Measurements from ENCODE around the gene EBLN2.

EBLN2 gene

DNA sequence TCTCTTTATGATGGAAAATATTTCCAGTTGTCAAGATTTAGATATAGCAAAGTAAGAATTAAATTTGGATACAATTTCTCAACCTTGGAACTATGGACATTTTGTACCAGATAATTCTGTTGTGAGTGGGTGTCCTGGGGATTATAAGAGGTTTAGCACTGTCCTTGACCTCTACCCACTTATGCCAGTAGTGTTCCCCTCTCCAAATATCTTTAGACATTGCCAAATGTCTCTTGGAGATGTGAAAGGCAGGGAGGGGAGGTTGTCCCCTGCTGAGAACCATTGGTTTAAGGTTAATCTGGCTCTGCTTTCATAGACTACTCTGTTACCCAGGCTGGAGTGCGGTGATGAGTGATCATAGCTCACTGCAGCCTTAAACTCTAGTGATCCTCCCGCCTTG, at the start of gene EBLN2:
Gene EBLN2 (plus strand): TSS at position 244 of the 400 bp plus-strand sequence. CDS start 423 bp downstream, outside the sequence.
- Histone ChIP-seq H3K4me3 (ENCODE audit: low read depth in 1 of 2, low read length in 1 of 2) (no peak within 1 kb of the TSS), H3K27ac (no peak within 1 kb of the TSS), H3K36me3 (peaks cover 51% of the 10 kb centered on the region), H3K4me1 (ENCODE audit: control insufficient read depth in 1 of 2, insufficient read depth in 1 of 2, low read depth in 1 of 2, low read length in 1 of 2) (peaks cover 0 to 6% of the 10 kb centered on the region in 2 experiments), H3K9me3 (no peaks in the 10 kb centered on the region), H3K27me3 (no peaks in the 10 kb centered on the region)
- TF ChIP-seq CTCF (IDR thresholded peaks at IDR 0.05), result no peak

DNA sequence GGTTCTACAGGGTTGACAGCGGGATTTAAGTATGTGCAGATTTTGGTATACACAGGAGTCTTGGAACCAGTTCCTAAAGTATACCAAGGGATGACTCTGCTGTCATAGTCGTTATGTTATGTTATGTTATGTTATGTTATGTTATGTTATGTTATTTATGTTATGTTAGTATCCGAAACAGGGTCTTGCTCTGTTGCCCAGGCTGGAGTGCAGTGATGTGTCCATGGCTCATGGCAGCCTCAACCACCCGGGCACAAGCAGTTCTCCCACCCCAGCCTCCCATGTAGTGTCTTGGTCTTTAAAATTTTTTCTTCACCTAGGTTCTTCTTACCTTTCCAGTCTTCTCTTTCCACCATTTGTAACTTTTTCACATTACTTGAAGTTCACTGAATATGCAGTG, 43.2 kb upstream of the EBLN2 start:
- H3K27me3 ChIP-seq, result no peaks in the 10 kb centered on the region
- no peak overlapping the region for H3K27ac ChIP-seq
- peaks cover 7% of the 10 kb centered on the region for H3K36me3 ChIP-seq
- no peaks in the 10 kb centered on the region for H3K4me1 ChIP-seq (ENCODE audit: control insufficient read depth in 1 of 2, insufficient read depth in 1 of 2, low read depth in 1 of 2, low read length in 1 of 2)
- TF ChIP-seq CTCF (IDR thresholded peaks at IDR 0.05), result no peak
- H3K4me3 ChIP-seq (ENCODE audit: low read depth in 1 of 2, low read length in 1 of 2), result no peak overlapping the region
- H3K9me3 ChIP-seq, result no peaks in the 10 kb centered on the region

- H3K27me3 ChIP-seq, result no peaks in the 10 kb centered on the region
- no peak for TF ChIP-seq CTCF (IDR thresholded peaks at IDR 0.05)
These were observed 42.5 kb upstream of the EBLN2 start for GRCh38 chr3:73018790-73019441.

GRCh38 chr3:73021301-73021835, 40.1 kb upstream of the EBLN2 start:
- Histone ChIP-seq H3K27me3 (no peaks in the 10 kb centered on the region), H3K27ac (peak overlapping the region; percentile 23), H3K4me3 (ENCODE audit: low read depth in 1 of 2, low read length in 1 of 2) (no peak overlapping the region), H3K9me3 (no peaks in the 10 kb centered on the region), H3K36me3 (peaks cover 10% of the 10 kb centered on the region), H3K4me1 (ENCODE audit: control insufficient read depth in 1 of 2, insufficient read depth in 1 of 2, low read depth in 1 of 2, low read length in 1 of 2) (no peaks in the 10 kb centered on the region)
- TF ChIP-seq CTCF (IDR thresholded peaks at IDR 0.05), result no peak

More at GRCh38 chr3:73018790-73019441, 42.5 kb upstream of the EBLN2 start:
- peaks cover 10% of the 10 kb centered on the region for H3K36me3 ChIP-seq
- no peaks in the 10 kb centered on the region for H3K4me1 ChIP-seq (ENCODE audit: control insufficient read depth in 1 of 2, insufficient read depth in 1 of 2, low read depth in 1 of 2, low read length in 1 of 2)
- no peak overlapping the region for H3K27ac ChIP-seq
- no peaks in the 10 kb centered on the region for H3K9me3 ChIP-seq
- no peak overlapping the region for H3K4me3 ChIP-seq (ENCODE audit: low read depth in 1 of 2, low read length in 1 of 2)

DNA sequence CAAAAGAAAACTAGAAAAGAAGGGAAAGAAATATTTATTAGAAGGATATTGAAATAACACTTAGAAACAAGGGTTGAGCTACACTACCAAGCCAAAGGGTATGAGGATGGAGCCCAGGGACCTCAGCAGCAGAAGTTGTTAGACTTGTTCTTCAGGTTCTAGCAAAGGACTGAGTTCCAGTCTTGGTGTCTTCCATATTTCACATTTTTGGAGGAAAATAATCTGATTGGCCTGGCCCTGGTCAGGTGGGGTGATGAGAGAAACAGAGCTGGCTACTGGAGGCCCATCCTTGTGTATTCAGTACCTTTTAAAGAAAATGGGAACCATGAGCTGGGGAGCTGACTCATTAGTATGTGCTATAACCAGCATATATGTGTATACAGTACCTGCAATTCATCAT, 36.6 kb upstream of the EBLN2 start:
- Histone ChIP-seq H3K27me3 (no peaks in the 10 kb centered on the region), H3K36me3 (peaks cover 8% of the 10 kb centered on the region), H3K4me3 (ENCODE audit: low read depth in 1 of 2, low read length in 1 of 2) (no peak overlapping the region), H3K9me3 (no peaks in the 10 kb centered on the region), H3K4me1 (ENCODE audit: control insufficient read depth in 1 of 2, insufficient read depth in 1 of 2, low read depth in 1 of 2, low read length in 1 of 2) (peaks cover 10% of the 10 kb centered on the region in 2 experiments), H3K27ac (peak overlapping the region; percentile 14)
- no peak for TF ChIP-seq CTCF (IDR thresholded peaks at IDR 0.05)
